ENCODE data around the gene UBE2J1.
A peak's percentile ranks its signal among the peaks of the same experiment; 100 is the strongest.

The UBE2J1 gene

DNA sequence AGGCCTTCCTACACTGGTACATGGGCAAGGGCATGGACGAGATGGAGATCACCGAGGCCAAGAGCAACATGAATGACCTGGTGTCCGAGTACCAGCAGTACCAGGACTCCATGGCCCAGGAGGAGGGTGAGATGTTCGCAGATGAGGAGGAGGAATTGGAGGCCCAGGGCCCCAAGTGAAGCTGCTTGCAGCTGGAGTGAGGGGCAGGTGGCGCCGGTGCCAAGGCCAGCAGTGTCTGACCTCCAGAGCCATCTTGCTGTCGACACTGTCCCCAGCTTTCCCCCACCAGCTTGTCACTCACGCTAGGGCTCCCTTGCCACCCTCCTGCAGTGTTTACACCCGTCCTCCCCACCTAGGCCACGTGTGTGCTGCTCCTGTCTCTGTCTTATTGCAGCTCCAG lies 49.6 kb downstream of the UBE2J1 start:
- TF ChIP-seq, protein P1, sequence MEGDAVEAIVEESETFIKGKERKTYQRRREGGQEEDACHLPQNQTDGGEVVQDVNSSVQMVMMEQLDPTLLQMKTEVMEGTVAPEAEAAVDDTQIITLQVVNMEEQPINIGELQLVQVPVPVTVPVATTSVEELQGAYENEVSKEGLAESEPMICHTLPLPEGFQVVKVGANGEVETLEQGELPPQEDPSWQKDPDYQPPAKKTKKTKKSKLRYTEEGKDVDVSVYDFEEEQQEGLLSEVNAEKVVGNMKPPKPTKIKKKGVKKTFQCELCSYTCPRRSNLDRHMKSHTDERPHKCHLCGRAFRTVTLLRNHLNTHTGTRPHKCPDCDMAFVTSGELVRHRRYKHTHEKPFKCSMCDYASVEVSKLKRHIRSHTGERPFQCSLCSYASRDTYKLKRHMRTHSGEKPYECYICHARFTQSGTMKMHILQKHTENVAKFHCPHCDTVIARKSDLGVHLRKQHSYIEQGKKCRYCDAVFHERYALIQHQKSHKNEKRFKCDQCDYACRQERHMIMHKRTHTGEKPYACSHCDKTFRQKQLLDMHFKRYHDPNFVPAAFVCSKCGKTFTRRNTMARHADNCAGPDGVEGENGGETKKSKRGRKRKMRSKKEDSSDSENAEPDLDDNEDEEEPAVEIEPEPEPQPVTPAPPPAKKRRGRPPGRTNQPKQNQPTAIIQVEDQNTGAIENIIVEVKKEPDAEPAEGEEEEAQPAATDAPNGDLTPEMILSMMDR (conservative IDR thresholded peaks at IDR 0.05; ENCODE audit: control insufficient read depth, insufficient read depth, low read depth, low read length) = no peak
- H3K4me3 ChIP-seq (ENCODE audit: control insufficient read depth, low read depth, low read length) = no peak overlapping the region
- DNase-seq (ENCODE audit: low read depth) = no peak

- DNase-seq (ENCODE audit: low read depth) = no peak
- no peak overlapping the region for H3K4me3 ChIP-seq (ENCODE audit: control insufficient read depth, low read depth, low read length)
- TF ChIP-seq, protein P1 (conservative IDR thresholded peaks at IDR 0.05; ENCODE audit: control insufficient read depth, insufficient read depth, low read depth, low read length) = no peak
These were observed 50.2 kb downstream of the UBE2J1 start for GRCh38 chr6:89302195-89302770.

- no peak overlapping the region for H3K4me3 ChIP-seq (ENCODE audit: control insufficient read depth, low read depth, low read length)
- no peak for DNase-seq (ENCODE audit: low read depth)
- TF ChIP-seq, protein P1 (conservative IDR thresholded peaks at IDR 0.05; ENCODE audit: control insufficient read depth, insufficient read depth, low read depth, low read length) = no peak
These were observed 50.8 kb downstream of the UBE2J1 start for GRCh38 chr6:89301586-89302194.

GRCh38 chr6:89299466-89299850 lies 53.1 kb downstream of the UBE2J1 start:
- peak; percentile 31 for DNase-seq (ENCODE audit: low read depth)
- TF ChIP-seq, protein P1 (conservative IDR thresholded peaks at IDR 0.05; ENCODE audit: control insufficient read depth, insufficient read depth, low read depth, low read length) = peak; percentile 21
- H3K4me3 ChIP-seq (ENCODE audit: control insufficient read depth, low read depth, low read length) = no peak overlapping the region

DNA sequence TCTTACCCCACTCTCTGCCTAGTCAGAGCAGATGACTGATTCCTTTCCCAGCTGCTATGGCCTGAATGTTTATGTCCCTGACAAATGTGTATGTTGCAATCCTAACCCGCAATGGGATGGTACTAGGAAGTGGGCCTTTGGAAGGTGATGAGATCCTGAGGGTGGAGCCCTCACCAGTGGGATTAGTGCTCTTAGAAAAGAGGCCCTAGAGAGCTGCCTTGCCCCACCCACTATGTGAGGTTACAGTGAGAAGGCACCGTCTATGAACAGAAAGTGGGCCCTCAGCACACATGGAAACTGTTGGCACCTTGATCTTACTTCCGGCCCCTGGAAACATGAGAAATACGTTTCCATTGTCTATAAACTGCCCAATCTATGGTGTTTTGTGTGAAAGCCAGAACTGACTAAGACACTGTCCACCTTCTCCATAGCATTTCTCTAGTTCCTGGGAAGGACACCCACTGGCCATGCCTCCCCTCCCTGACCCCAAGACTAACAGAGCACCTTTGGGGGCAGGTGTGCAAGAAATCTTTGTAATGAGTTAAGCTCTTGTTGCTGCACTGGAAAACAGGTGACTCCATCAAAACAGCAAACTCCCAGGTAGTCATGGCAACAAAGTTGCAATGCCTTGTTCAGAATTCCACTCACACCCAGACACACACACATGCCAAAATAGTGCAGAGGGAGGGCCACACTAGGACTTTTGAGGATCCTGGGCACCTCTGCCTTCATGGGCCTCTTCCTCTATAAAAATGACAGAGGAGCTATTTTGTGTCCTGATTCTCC lies 53.6 kb downstream of the UBE2J1 start:
- DNase-seq (ENCODE audit: low read depth) = peak; percentile 76
- H3K4me3 ChIP-seq (ENCODE audit: control insufficient read depth, low read depth, low read length) = no peak overlapping the region
- TF ChIP-seq, protein P1 (conservative IDR thresholded peaks at IDR 0.05; ENCODE audit: control insufficient read depth, insufficient read depth, low read depth, low read length) = no peak

DNA sequence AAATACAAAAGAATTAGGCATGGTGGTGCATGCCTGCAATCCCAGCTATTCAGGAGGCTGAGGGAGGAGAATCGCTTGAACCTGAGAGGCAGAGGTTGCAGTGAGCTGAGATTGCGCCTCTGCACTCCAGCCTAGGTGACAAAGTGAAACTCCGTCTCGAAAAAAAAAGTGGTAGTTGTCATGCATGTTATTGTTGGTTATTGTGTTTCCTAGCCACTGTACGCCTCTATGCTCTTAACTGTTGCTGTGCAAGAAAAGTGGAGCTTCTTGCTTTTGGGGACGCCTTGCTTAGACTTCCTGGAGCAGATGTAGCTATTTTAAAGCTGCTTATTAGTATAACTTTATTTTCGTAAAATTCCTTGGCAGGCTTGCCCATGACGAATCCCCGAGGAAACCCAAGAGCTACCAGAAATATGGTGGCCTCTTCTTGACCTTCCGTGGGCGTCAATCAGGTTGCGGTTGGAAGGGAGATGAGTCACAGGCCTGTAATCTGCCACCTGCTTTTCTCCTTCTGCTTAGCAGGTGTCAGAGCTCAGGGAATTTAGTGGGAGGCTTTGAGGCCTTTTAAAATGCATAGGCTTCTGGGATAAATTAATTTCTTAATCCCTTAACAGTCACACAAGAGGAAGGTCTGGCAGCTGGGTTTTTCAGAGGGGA lies 54.7 kb downstream of the UBE2J1 start:
- DNase-seq (ENCODE audit: low read depth) = peak; percentile 98
- TF ChIP-seq, protein P1 (conservative IDR thresholded peaks at IDR 0.05; ENCODE audit: control insufficient read depth, insufficient read depth, low read depth, low read length) = no peak
- no peak overlapping the region for H3K4me3 ChIP-seq (ENCODE audit: control insufficient read depth, low read depth, low read length)
